ENCODE data around the gene GPC6. TPM values are rescaled to one million over a fixed set of nuclear protein-coding genes. Genes with fewer than 3 reads are reported as not detected.

Gene GPC6
- total RNA-seq, 1 donor from 2014 or later: 13.8 TPM

GRCh38 chr13:93670866-93671265 is 444.3 kb downstream of the GPC6 start:
- Histone ChIP-seq H3K4me3 (no peak overlapping the region), H3K9me3 (no peaks in the 10 kb centered on the region), H3K27ac (no peak overlapping the region), H3K4me1 (no peaks in the 10 kb centered on the region), H3K27me3 (no peaks in the 10 kb centered on the region), H3K36me3 (no peaks in the 10 kb centered on the region)
- TF ChIP-seq CTCF (IDR thresholded peaks at IDR 0.05) (no peak), POLR2AphosphoS5 (IDR thresholded peaks at IDR 0.05; ENCODE audit: insufficient read depth in 1 of 2, low read depth in 1 of 2) (no peak), POLR2A (IDR thresholded peaks at IDR 0.05) (no peak)
- no peak for DNase-seq (ENCODE audit: extremely low spot score in 2 of 2)
- intact Hi-C loops (cut with DNase I): no loop called here

DNA sequence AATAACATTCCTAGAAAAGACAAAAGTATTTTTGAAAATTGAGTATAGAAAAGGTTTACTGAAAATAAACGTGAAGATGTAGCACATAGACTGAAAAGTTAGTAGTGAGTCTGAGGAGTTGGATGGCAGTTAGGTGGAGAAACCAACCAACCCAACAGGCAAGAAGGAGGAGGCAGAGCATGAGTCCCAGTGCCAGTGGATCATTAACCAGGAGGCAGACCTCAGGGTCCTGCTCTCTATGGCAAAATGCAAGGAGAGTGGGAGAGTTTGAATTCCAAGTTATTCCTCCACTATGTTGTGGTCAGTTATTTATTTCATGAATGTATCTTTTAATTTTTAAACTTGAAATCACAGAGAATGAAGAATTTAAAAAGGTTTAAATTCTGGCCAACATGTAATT is 446.4 kb downstream of the GPC6 start:
- Histone ChIP-seq H3K9me3 (no peaks in the 10 kb centered on the region), H3K27me3 (no peaks in the 10 kb centered on the region), H3K27ac (no peak overlapping the region), H3K36me3 (no peaks in the 10 kb centered on the region), H3K4me3 (no peak overlapping the region), H3K4me1 (no peaks in the 10 kb centered on the region)
- TF ChIP-seq POLR2AphosphoS5 (IDR thresholded peaks at IDR 0.05; ENCODE audit: insufficient read depth in 1 of 2, low read depth in 1 of 2): no peak
- TF ChIP-seq CTCF (IDR thresholded peaks at IDR 0.05): no peak
- TF ChIP-seq POLR2A (IDR thresholded peaks at IDR 0.05): no peak
- intact Hi-C loops (cut with DNase I): no loop called here
- no peak for DNase-seq (ENCODE audit: extremely low spot score in 2 of 2)

DNA sequence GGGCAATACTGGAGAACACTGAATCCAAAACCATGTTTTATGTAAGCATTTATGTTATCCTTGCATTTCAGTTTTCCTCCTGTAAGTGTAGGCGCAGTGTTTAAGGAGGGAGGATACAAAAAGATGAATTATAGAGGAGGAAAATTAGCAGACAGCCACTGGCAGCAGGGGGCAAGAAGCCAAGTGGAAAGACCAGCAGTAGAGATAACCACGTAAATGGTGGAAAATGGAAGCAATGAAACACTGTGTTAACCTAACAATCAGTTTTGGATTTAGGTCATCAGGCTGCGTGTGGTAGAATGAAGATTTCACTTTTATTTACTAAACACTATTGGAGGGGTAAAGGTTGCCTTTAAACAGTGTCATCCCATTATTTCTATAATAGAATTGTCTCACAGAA is 447.3 kb downstream of the GPC6 start:
- Histone ChIP-seq H3K4me3 (no peak overlapping the region), H3K4me1 (no peaks in the 10 kb centered on the region), H3K9me3 (no peaks in the 10 kb centered on the region), H3K27ac (no peak overlapping the region), H3K36me3 (no peaks in the 10 kb centered on the region), H3K27me3 (no peaks in the 10 kb centered on the region)
- intact Hi-C loops (cut with DNase I): no loop called here
- DNase-seq (ENCODE audit: extremely low spot score in 2 of 2): no peak
- TF ChIP-seq POLR2A (IDR thresholded peaks at IDR 0.05): no peak
- no peak for TF ChIP-seq POLR2AphosphoS5 (IDR thresholded peaks at IDR 0.05; ENCODE audit: insufficient read depth in 1 of 2, low read depth in 1 of 2)
- no peak for TF ChIP-seq CTCF (IDR thresholded peaks at IDR 0.05)

- no peak for DNase-seq (ENCODE audit: extremely low spot score in 2 of 2)
- intact Hi-C loops (cut with DNase I): no loop called here
Measured at GRCh38 chr13:93674337-93674755, 447.7 kb downstream of the GPC6 start.

GRCh38 chr13:93680329-93680728 is 453.7 kb downstream of the GPC6 start:
- H3K9me3 ChIP-seq: no peaks in the 10 kb centered on the region

More at GRCh38 chr13:93674337-93674755, 447.7 kb downstream of the GPC6 start:
- no peak for TF ChIP-seq CTCF (IDR thresholded peaks at IDR 0.05)
- TF ChIP-seq POLR2AphosphoS5 (IDR thresholded peaks at IDR 0.05; ENCODE audit: insufficient read depth in 1 of 2, low read depth in 1 of 2): no peak
- TF ChIP-seq POLR2A (IDR thresholded peaks at IDR 0.05): no peak
- no peaks in the 10 kb centered on the region for H3K4me1 ChIP-seq
- no peaks in the 10 kb centered on the region for H3K27me3 ChIP-seq
- H3K9me3 ChIP-seq: no peaks in the 10 kb centered on the region
- no peak overlapping the region for H3K4me3 ChIP-seq
- H3K36me3 ChIP-seq: no peaks in the 10 kb centered on the region
- no peak overlapping the region for H3K27ac ChIP-seq

More at GRCh38 chr13:93680329-93680728, 453.7 kb downstream of the GPC6 start:
- intact Hi-C loops (cut with DNase I): no loop called here
- Histone ChIP-seq H3K27me3 (no peaks in the 10 kb centered on the region), H3K36me3 (no peaks in the 10 kb centered on the region), H3K4me1 (no peaks in the 10 kb centered on the region), H3K4me3 (no peak overlapping the region), H3K27ac (no peak overlapping the region)
- DNase-seq (ENCODE audit: extremely low spot score in 2 of 2): no peak
- TF ChIP-seq POLR2AphosphoS5 (IDR thresholded peaks at IDR 0.05; ENCODE audit: insufficient read depth in 1 of 2, low read depth in 1 of 2) (no peak), POLR2A (IDR thresholded peaks at IDR 0.05) (no peak), CTCF (IDR thresholded peaks at IDR 0.05) (no peak)

All from vagina (tissue), 2 donors.